ENCODE data around the gene FEV.

FEV gene

GRCh38 chr2:218985021-218985324 is at the start of gene FEV:
Gene FEV, minus strand, starts transcription at chr2:218985184. Its CDS starts 109 bp downstream, at chr2:218985075.
- no peak for DNase-seq

- no peak for DNase-seq
Observed at GRCh38 chr2:219032051-219032745, 47.2 kb upstream of the FEV start.

- DNase-seq = no peak
Observed at GRCh38 chr2:219031005-219031738, 46.2 kb upstream of the FEV start.

GRCh38 chr2:219030177-219030940 is 45.4 kb upstream of the FEV start:
- no peak for DNase-seq

- DNase-seq = peak; percentile 34
Observed at GRCh38 chr2:219029829-219030165, 44.8 kb upstream of the FEV start.

- DNase-seq = no peak
Observed at GRCh38 chr2:219028996-219029828, 44.2 kb upstream of the FEV start.

GRCh38 chr2:219028141-219028540 is 43.2 kb upstream of the FEV start:
- DNase-seq = no peak

GRCh38 chr2:219027511-219028055 is 42.6 kb upstream of the FEV start:
- no peak for DNase-seq

GRCh38 chr2:219026946-219027345 is 42.0 kb upstream of the FEV start:
- DNase-seq = no peak

GRCh38 chr2:219025637-219026585 is 40.9 kb upstream of the FEV start:
- no peak for DNase-seq

- no peak for DNase-seq
Observed at GRCh38 chr2:219024059-219024458, 39.1 kb upstream of the FEV start.

GRCh38 chr2:219023045-219023605 is 38.1 kb upstream of the FEV start:
- no peak for DNase-seq

- DNase-seq = no peak
Observed at GRCh38 chr2:219022616-219023015, 37.6 kb upstream of the FEV start.

- no peak for DNase-seq
Observed at GRCh38 chr2:219022041-219022440, 37.1 kb upstream of the FEV start.

- no peak for DNase-seq
Observed at GRCh38 chr2:219021591-219021990, 36.6 kb upstream of the FEV start.

- no peak for DNase-seq
Observed at GRCh38 chr2:219020604-219021365, 35.8 kb upstream of the FEV start.

GRCh38 chr2:219019436-219019835 is 34.5 kb upstream of the FEV start:
- no peak for DNase-seq

GRCh38 chr2:219018726-219019125 is 33.7 kb upstream of the FEV start:
- DNase-seq = no peak

GRCh38 chr2:219018286-219018685 is 33.3 kb upstream of the FEV start:
- no peak for DNase-seq

GRCh38 chr2:219017201-219017931 is 32.4 kb upstream of the FEV start:
- no peak for DNase-seq

Measured in NCI-H774 (cell line).